H1 (cell line): ENCODE data around the gene SLC8A1. TPM values are rescaled to one million over a fixed set of nuclear protein-coding genes. Genes with fewer than 3 reads are reported as not detected.

Experiments
- CTCF ChIA-PET: fragments of 300-600 bp; sonication (Branson Sonifier 250); formaldehyde crosslinking; loops from one replicate; lab custom pipeline; 2021; ENCODE audit not compliant: partially characterized antibody; lab: Charles Lee
- POLR2A ChIA-PET: fragments of 300-600 bp; sonication (Branson Sonifier 250); formaldehyde crosslinking; loops from one replicate; lab custom pipeline; 2021; ENCODE audit warnings: inconsistent platforms; ENCODE audit not compliant: partially characterized antibody; lab: Charles Lee
- DNase-seq, 2 experiments: peaks; one replicate each; pipeline versions ENCODE4 v3.0.0 to v3.0.0-alpha.2; 2010 to 2022; ENCODE audit warnings: low spot score in 2 of 2, low read depth in 1 of 2, mixed read lengths in 1 of 2
- FAIRE-seq: peaks from 2 replicates; lab custom pipeline; 2011; peaks lifted over from hg19 to GRCh38; lab: Jason Lieb, UNC
- H2AFZ ChIP-seq: 2 replicates; pipeline ENCODE4 v1.8.1; 2012; ENCODE audit warnings: low read length, inconsistent platforms
- H2AK5ac ChIP-seq: 2 replicates; pipeline ENCODE4 v1.6.1; 2013; ENCODE audit warnings: low read depth, low read length
- H2BK120ac ChIP-seq: replicated peaks from 2 replicates; pipeline ENCODE3; 2013; ENCODE audit warnings: low read depth, low read length, inconsistent platforms
- H2BK12ac ChIP-seq: 2 replicates; pipeline ENCODE4 v1.6.1; 2013; ENCODE audit warnings: low read depth, low read length
- H2BK15ac ChIP-seq: 2 replicates; pipeline ENCODE4 v1.6.1; 2013; ENCODE audit warnings: low read length
- H2BK20ac ChIP-seq: 2 replicates; pipeline ENCODE4 v1.6.1; 2013; ENCODE audit warnings: low read length
- H2BK5ac ChIP-seq: 2 replicates; pipeline ENCODE4 v1.6.1; 2013; ENCODE audit warnings: low read depth, low read length
- H3K14ac ChIP-seq: 2 replicates; pipeline ENCODE4 v1.6.1; 2013; ENCODE audit warnings: inconsistent platforms; ENCODE audit not compliant: insufficient read length
- H3K18ac ChIP-seq: 2 replicates; pipeline ENCODE4 v1.6.1; 2013; ENCODE audit warnings: low read length; ENCODE audit errors: extremely low read depth
- H3K23ac ChIP-seq: 2 replicates; pipeline ENCODE4 v1.6.1; 2013; ENCODE audit warnings: inconsistent platforms; ENCODE audit not compliant: insufficient read length
- H3K23me2 ChIP-seq: 2 replicates; pipeline ENCODE4 v1.6.1; 2013; ENCODE audit warnings: low read depth, low read length
- H3K27ac ChIP-seq: 2 replicates; pipeline ENCODE4 v1.6.1; 2011; ENCODE audit warnings: low read depth, low read length, inconsistent platforms
- H3K27me3 ChIP-seq, 4 experiments: replicated peaks in 1 of 4; 1 replicate in 1 of 4; 2 replicates in 3 of 4; pipeline versions ENCODE4 v1.6.1 to v1.8.1; 2011 to 2013; ENCODE audit warnings: low read length in 3 of 4, mild to moderate bottlenecking in 3 of 4, inconsistent platforms in 2 of 4, mixed read lengths in 2 of 4, moderate library complexity in 1 of 4; ENCODE audit not compliant: control insufficient read depth in 3 of 4, insufficient read depth in 3 of 4; ENCODE audit errors: extremely low read depth in 1 of 4
- H3K36me3 ChIP-seq, 4 experiments: 2 replicates each; pipeline versions ENCODE4 v1.6.1 to v1.8.1; 2011 to 2013; ENCODE audit warnings: mild to moderate bottlenecking in 4 of 4, low read length in 3 of 4, moderate library complexity in 2 of 4, control low read depth in 1 of 4, inconsistent platforms in 1 of 4; ENCODE audit not compliant: insufficient read depth in 4 of 4, control insufficient read depth in 2 of 4
- H3K4ac ChIP-seq: replicated peaks from 2 replicates; pipeline ENCODE3; 2013; ENCODE audit warnings: low read length, low read depth, mixed read lengths, inconsistent platforms; ENCODE audit not compliant: insufficient read length
- H3K4me1 ChIP-seq, 4 experiments: replicated peaks in 1 of 4; 1 replicate in 1 of 4; 2 replicates in 3 of 4; pipeline versions ENCODE4 v1.6.1 to v1.8.1; 2011 to 2013; ENCODE audit warnings: low read length in 3 of 4, inconsistent platforms in 2 of 4, mixed read lengths in 1 of 4; ENCODE audit not compliant: insufficient read depth in 4 of 4, control insufficient read depth in 3 of 4
- H3K4me2 ChIP-seq, 2 experiments: 2 replicates each; pipeline versions ENCODE4 v1.6.1 to v1.8.1; 2011 to 2013; ENCODE audit warnings: low read depth in 2 of 2, low read length in 2 of 2, control low read depth in 1 of 2, inconsistent platforms in 1 of 2, mild to moderate bottlenecking in 1 of 2; ENCODE audit not compliant: insufficient read depth in 1 of 2
- H3K4me3 ChIP-seq, 4 experiments: fragments of 200-600, 300-600 bp in 1 of 4; sonication (generic), shearing (Covaris generic), sonication (Bioruptor Twin) in 1 of 4; 2 replicates each; pipeline versions ENCODE4 v1.5.1 to v1.8.1; 2011 to 2016; ENCODE audit warnings: low read length in 4 of 4, low read depth in 3 of 4, control low read depth in 2 of 4, inconsistent platforms in 2 of 4, mild to moderate bottlenecking in 2 of 4, mixed read lengths in 1 of 4, moderate library complexity in 1 of 4; ENCODE audit not compliant: insufficient read depth in 2 of 4; ENCODE audit errors: extremely low read depth in 1 of 4
- H3K56ac ChIP-seq: replicated peaks from 2 replicates; pipeline ENCODE3; 2013; ENCODE audit warnings: low read depth, mild to moderate bottlenecking, mixed read lengths, low read length, inconsistent platforms; ENCODE audit not compliant: insufficient read length
- H3K79me1 ChIP-seq: 2 replicates; pipeline ENCODE4 v1.6.1; 2013; ENCODE audit warnings: low read depth, low read length, control low read depth
- H3K79me2 ChIP-seq, 2 experiments: 2 replicates each; pipeline versions ENCODE4 v1.6.1 to v1.8.1; 2012 to 2013; ENCODE audit warnings: low read length in 2 of 2, mild to moderate bottlenecking in 2 of 2, inconsistent platforms in 1 of 2; ENCODE audit not compliant: insufficient read depth in 2 of 2, control insufficient read depth in 1 of 2
- H3K9ac ChIP-seq, 4 experiments: replicated peaks in 1 of 4; 1 replicate in 1 of 4; 2 replicates in 3 of 4; pipeline versions ENCODE4 v1.6.1 to v1.8.1; 2011 to 2013; ENCODE audit warnings: low read depth in 3 of 4, low read length in 3 of 4, control low read depth in 2 of 4, mild to moderate bottlenecking in 2 of 4, moderate library complexity in 2 of 4, inconsistent platforms in 1 of 4; ENCODE audit errors: extremely low read depth in 1 of 4
- H3K9me3 ChIP-seq, 2 experiments: 2 replicates each; pipeline versions ENCODE4 v1.6.1 to v1.8.1; 2012 to 2013; ENCODE audit warnings: mild to moderate bottlenecking in 2 of 2, moderate library complexity in 2 of 2, control low read depth in 1 of 2, inconsistent platforms in 1 of 2, low read depth in 1 of 2, low read length in 1 of 2, mixed read lengths in 1 of 2; ENCODE audit not compliant: insufficient read depth in 2 of 2
- H4K20me1 ChIP-seq, 2 experiments: replicated peaks in 1 of 2; 2 replicates each; pipeline versions ENCODE3 to v1.8.1; 2011 to 2013; ENCODE audit warnings: inconsistent platforms in 2 of 2, low read length in 2 of 2, mild to moderate bottlenecking in 1 of 2; ENCODE audit not compliant: insufficient read depth in 2 of 2, control insufficient read depth in 1 of 2
- H4K5ac ChIP-seq: 2 replicates; pipeline ENCODE4 v1.6.1; 2013; ENCODE audit warnings: low read length, low read depth, mixed read lengths, inconsistent platforms; ENCODE audit not compliant: insufficient read length
- H4K8ac ChIP-seq: 2 replicates; pipeline ENCODE4 v1.8.0; 2013; ENCODE audit warnings: mild to moderate bottlenecking, moderate library complexity, low read length, inconsistent platforms; ENCODE audit not compliant: insufficient read depth; ENCODE audit errors: extremely low read depth
- H4K91ac ChIP-seq: replicated peaks from 2 replicates; pipeline ENCODE3; 2013; ENCODE audit warnings: low read length, mixed read lengths, inconsistent platforms; ENCODE audit not compliant: insufficient read length
- YY1 ChIP-seq: IDR thresholded peaks from 2 replicates; pipeline ENCODE4 v1.6.1; 2011; ENCODE audit warnings: low read depth, mild to moderate bottlenecking, low read length
- WGBS, 2 experiments: shearing (Covaris generic) in 1 of 2; methylation state at CpG; one replicate each; pipeline versions ENCODE4 v1.1.6 to v1.1.7; 2013 to 2015; ENCODE audit warnings: low lambda C conversion rate in 2 of 2, mixed read lengths in 2 of 2, inconsistent platforms in 1 of 2, low coverage in 1 of 2, missing lambda C conversion rate in 1 of 2; ENCODE audit not compliant: insufficient replicate concordance in 2 of 2, insufficient coverage in 1 of 2, insufficient read length in 1 of 2; ENCODE audit errors: extremely low coverage in 1 of 2, missing lambda C conversion rate in 1 of 2; 5-methylcytosine and 5-hydroxymethylcytosine counted together
- polyA plus RNA-seq, 7 experiments: library from polyadenylated mRNA; depleted of rRNA in 3 of 7; stranded (reverse) in 5 of 7; unstranded in 2 of 7; fragments of >200 nt in 5 of 7; fragments of 200-250 nt in 2 of 7; gene quantifications; 1 replicate in 5 of 7; 2 replicates in 1 of 7; 4 replicates in 1 of 7; pipeline versions ENCODE4 v1.2.1 to v1.2.3, GENCODE V29; 2011 to 2013; ENCODE audit warnings: missing spikeins in 2 of 7, mixed read lengths in 2 of 7
- total RNA-seq: library from RNA; stranded (reverse); fragmentation: NEBNext Ultra II Directional; extraction: Animal tissue kit (Norgen Biotek cat#: 25700); gene quantifications from 2 replicates; pipeline ENCODE4 v1.2.1, GENCODE V29; 2021

The SLC8A1 gene
- total and polyA plus RNA-seq, 2 of the 8 experiments (the other 6 are each of a cell fraction or from before 2014, with no cell fraction given): 0.68 to 3.6 TPM

GRCh38 chr2:40213619-40214018 is 238.3 kb downstream of the SLC8A1 start:
- H3K14ac ChIP-seq: no peak overlapping the region
- no peak overlapping the region for H2BK120ac ChIP-seq
- no peak overlapping the region for H2BK5ac ChIP-seq
- H2AK5ac ChIP-seq: no peak overlapping the region
- H3K27ac ChIP-seq: no peak overlapping the region
- H3K27me3 ChIP-seq: no peaks in the 10 kb centered on the region
- no peak overlapping the region for H3K4ac ChIP-seq
- no peak overlapping the region for H2BK12ac ChIP-seq
- H2BK20ac ChIP-seq: no peak overlapping the region
- H3K4me2 ChIP-seq: no peak overlapping the region
- H3K18ac ChIP-seq: no peak overlapping the region
- no peaks in the 10 kb centered on the region for H3K79me1 ChIP-seq
- H4K20me1 ChIP-seq: no peaks in the 10 kb centered on the region
- H3K4me1 ChIP-seq: peaks cover 0 to 8% (median 3%) of the 10 kb centered on the region in 4 experiments; a peak in 3 of 7 replicates
- ChIA-PET POLR2A (no interaction called here), CTCF (interaction anchor here (0.6 to 1.8 kb wide), 19 partner anchors 8 to 447 kb away, joined by 3 to 9 read pairs (median 4); no protein-coding TSS in a partner anchor)
- H3K23ac ChIP-seq: no peak overlapping the region
- WGBS, 2 experiments: 95% methylated on average over 3 of the region's 3 CpGs; no CpG with 5 or more reads in 1 of the 2 experiments
- no peak for DNase-seq
- no peak overlapping the region for H4K8ac ChIP-seq
- no peaks in the 10 kb centered on the region for H3K36me3 ChIP-seq
- no peak overlapping the region for H2BK15ac ChIP-seq
- FAIRE-seq: no peak
- no peak overlapping the region for H4K91ac ChIP-seq
- no peaks in the 10 kb centered on the region for H3K9me3 ChIP-seq
- no peaks in the 10 kb centered on the region for H3K23me2 ChIP-seq
- TF ChIP-seq YY1: no peak
- no peak overlapping the region for H3K56ac ChIP-seq
- H4K5ac ChIP-seq: no peak overlapping the region
- H2AFZ ChIP-seq: no peak overlapping the region
- H3K4me3 ChIP-seq: no peak overlapping the region
- no peak overlapping the region for H3K9ac ChIP-seq
- no peaks in the 10 kb centered on the region for H3K79me2 ChIP-seq
